NCI-H1694 (cell line): ENCODE measurements around the gene NUDT15.
"Not testable (repeated sequence)": the region's sequence is repeated elsewhere in the genome, so short reads cannot be mapped to it uniquely, and the experiment has no call there.

Experiments used
- DNase-seq: peaks from one replicate; lab custom pipeline; 2025; lab: John Stamatoyannopoulos, UW

NUDT15 gene

GRCh38 chr13:48037346-48038173 is at the start of gene NUDT15:
Gene NUDT15 (plus strand): TSS chr13:48037726. CDS start chr13:48037747, 21 bp downstream.
- DNase-seq = peak; percentile 86

GRCh38 chr13:47990427-47990826 is 47.1 kb upstream of the NUDT15 start:
- DNase-seq = no peak

GRCh38 chr13:47990920-47991466 is 46.5 kb upstream of the NUDT15 start:
- DNase-seq = no peak

GRCh38 chr13:47991859-47992258 is 45.7 kb upstream of the NUDT15 start:
- no peak for DNase-seq

GRCh38 chr13:47997384-47997783 is 40.1 kb upstream of the NUDT15 start:
- no peak for DNase-seq

- DNase-seq = no peak
Observed at GRCh38 chr13:47999973-48000372, 37.6 kb upstream of the NUDT15 start.

GRCh38 chr13:48000559-48001113 is 36.9 kb upstream of the NUDT15 start:
- no peak for DNase-seq

GRCh38 chr13:48001114-48001881 is 36.2 kb upstream of the NUDT15 start, which contains the start of gene SUCLA2:
Gene SUCLA2 (minus strand): TSS chr13:48001273. CDS start chr13:48001269, 4 bp downstream.
- peak; percentile 52 for DNase-seq

GRCh38 chr13:48001999-48002398 is 35.5 kb upstream of the NUDT15 start:
- DNase-seq = not testable (repeated sequence)

- DNase-seq = no peak
Observed at GRCh38 chr13:48004201-48004600, 33.3 kb upstream of the NUDT15 start.

GRCh38 chr13:48006396-48006795 is 31.1 kb upstream of the NUDT15 start:
- DNase-seq = no peak

GRCh38 chr13:48009284-48009683 is 28.2 kb upstream of the NUDT15 start:
- no peak for DNase-seq

- DNase-seq = no peak
Observed at GRCh38 chr13:48010698-48011097, 26.8 kb upstream of the NUDT15 start.

- no peak for DNase-seq
Observed at GRCh38 chr13:48012668-48013067, 24.9 kb upstream of the NUDT15 start.

GRCh38 chr13:48014359-48014758 is 23.2 kb upstream of the NUDT15 start:
- DNase-seq = no peak

- DNase-seq = no peak
Observed at GRCh38 chr13:48018637-48019036, 18.9 kb upstream of the NUDT15 start.

- DNase-seq = no peak
Observed at GRCh38 chr13:48019796-48020195, 17.7 kb upstream of the NUDT15 start.

- DNase-seq = no peak
Observed at GRCh38 chr13:48028066-48028465, 9.5 kb upstream of the NUDT15 start.

GRCh38 chr13:48029859-48030258 is 7.7 kb upstream of the NUDT15 start:
- DNase-seq = no peak

- no peak for DNase-seq
Observed at GRCh38 chr13:48038761-48039160, 1.2 kb downstream of the NUDT15 start.

- no peak for DNase-seq
Observed at GRCh38 chr13:48040049-48040448, 2.5 kb downstream of the NUDT15 start.

- no peak for DNase-seq
Observed at GRCh38 chr13:48040896-48041295, 3.4 kb downstream of the NUDT15 start.
